Tongue (tissue), 2 donors: ENCODE measurements around the gene SRGAP1. TPM values are rescaled to one million over a fixed set of nuclear protein-coding genes. Genes with fewer than 3 reads are reported as not detected.
"Not testable (repeated sequence)": the region's sequence is repeated elsewhere in the genome, so short reads cannot be mapped to it uniquely, and the experiment has no call there.

Experiments used
- DNase-seq: peaks from one replicate; pipeline ENCODE4 v3.0.0-alpha.2; 2015
- total RNA-seq: library from RNA; depleted of rRNA; stranded (reverse); fragments of >200 nt; gene quantifications from one replicate; pipeline ENCODE4 v1.2.3, GENCODE V29; 2014

Gene SRGAP1
- total RNA-seq, 1 donor from 2014 or later = 6.1 TPM

- no peak for DNase-seq
Observed at GRCh38 chr12:63869656-63870055, 25.2 kb downstream of the SRGAP1 start.

- DNase-seq = no peak
Observed at GRCh38 chr12:63870838-63871237, 26.3 kb downstream of the SRGAP1 start.

GRCh38 chr12:63874897-63875480 lies 30.5 kb downstream of the SRGAP1 start:
- no peak for DNase-seq

- DNase-seq = no peak
Observed at GRCh38 chr12:63875703-63876102, 31.2 kb downstream of the SRGAP1 start.

- DNase-seq = no peak
Observed at GRCh38 chr12:63876980-63877379, 32.5 kb downstream of the SRGAP1 start.

- DNase-seq = no peak
Observed at GRCh38 chr12:63877693-63878092, 33.2 kb downstream of the SRGAP1 start.

- DNase-seq = not testable (repeated sequence)
Observed at GRCh38 chr12:63880235-63880634, 35.7 kb downstream of the SRGAP1 start.

GRCh38 chr12:63880742-63881263 lies 36.3 kb downstream of the SRGAP1 start:
- no peak for DNase-seq

- DNase-seq = peak; percentile 89
Observed at GRCh38 chr12:63882844-63883243, 38.3 kb downstream of the SRGAP1 start.

GRCh38 chr12:63885401-63885800 lies 40.9 kb downstream of the SRGAP1 start:
- DNase-seq = no peak

GRCh38 chr12:63888908-63889635 lies 44.6 kb downstream of the SRGAP1 start:
- DNase-seq = peak; percentile 20

- DNase-seq = no peak
Observed at GRCh38 chr12:63889721-63890509, 45.4 kb downstream of the SRGAP1 start.

- no peak for DNase-seq
Observed at GRCh38 chr12:63893170-63893569, 48.7 kb downstream of the SRGAP1 start.

GRCh38 chr12:63894132-63894531 lies 49.6 kb downstream of the SRGAP1 start:
- DNase-seq = no peak

GRCh38 chr12:63895841-63896240 lies 51.3 kb downstream of the SRGAP1 start:
- DNase-seq = no peak

GRCh38 chr12:63897931-63898330 lies 53.4 kb downstream of the SRGAP1 start:
- no peak for DNase-seq

GRCh38 chr12:63898764-63899337 lies 54.4 kb downstream of the SRGAP1 start:
- no peak for DNase-seq

- no peak for DNase-seq
Observed at GRCh38 chr12:63899396-63899795, 54.9 kb downstream of the SRGAP1 start.

GRCh38 chr12:63900922-63901793 lies 56.7 kb downstream of the SRGAP1 start:
- DNase-seq = no peak

GRCh38 chr12:63904653-63905052 lies 60.2 kb downstream of the SRGAP1 start:
- DNase-seq = no peak

GRCh38 chr12:63905544-63905943 lies 61.0 kb downstream of the SRGAP1 start:
- DNase-seq = no peak

- DNase-seq = no peak
Observed at GRCh38 chr12:63906876-63907275, 62.4 kb downstream of the SRGAP1 start.
